ENCODE data around the gene PRDM16. TPM values are rescaled to one million over a fixed set of nuclear protein-coding genes. Genes with fewer than 3 reads are reported as not detected.

PRDM16 gene
- polyA plus RNA-seq, 1 donor from 2014 or later = 0.21 TPM

DNA sequence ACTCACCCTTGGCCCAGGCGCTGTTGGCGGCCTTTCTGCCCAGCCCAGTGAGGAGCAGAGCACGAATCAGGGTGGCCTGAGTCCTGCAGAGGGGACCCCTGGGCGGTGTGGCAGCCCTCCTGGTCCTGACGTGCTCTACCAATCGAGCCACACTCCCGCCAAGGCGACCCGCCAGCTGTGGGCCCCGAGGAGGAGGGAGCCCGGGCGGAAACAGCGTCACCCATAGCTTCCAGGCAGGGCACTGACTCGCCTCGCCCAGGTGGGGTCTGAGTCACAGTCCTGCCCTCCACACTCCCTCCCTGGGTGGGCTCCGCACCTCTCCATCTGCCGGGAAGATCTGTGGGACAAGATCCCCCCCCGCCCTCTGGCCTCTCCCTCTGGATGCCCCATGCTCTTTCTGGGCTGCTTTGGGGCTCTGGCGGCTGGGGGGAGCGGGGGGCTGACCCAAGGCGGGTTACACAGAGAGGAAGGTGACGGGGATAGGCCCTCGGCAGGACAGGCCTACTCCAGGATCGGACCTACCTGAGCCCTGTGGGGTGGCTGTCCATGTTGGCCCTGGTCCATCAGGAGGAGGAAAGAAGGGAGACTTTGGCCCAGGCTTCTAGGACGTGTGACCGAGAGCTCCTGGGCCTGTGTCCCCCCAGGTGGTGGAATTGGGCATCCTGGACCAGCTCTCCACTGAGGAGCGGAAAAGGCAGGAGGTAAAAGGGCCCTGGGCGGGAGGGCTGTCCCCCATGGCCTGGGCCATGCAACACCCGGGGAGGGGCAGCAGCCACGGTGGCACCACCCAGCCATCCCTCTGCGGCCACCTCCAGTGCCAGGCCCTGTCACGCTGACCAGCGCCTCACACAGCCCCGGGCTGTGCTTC is 399.5 kb downstream of the PRDM16 start:
- Histone ChIP-seq H3K9me2 (ENCODE audit: insufficient read depth, low read length) (no peaks in the 10 kb centered on the region), H3K27ac (ENCODE audit: low read length) (no peak overlapping the region)
- TF ChIP-seq RAD21 (conservative IDR thresholded peaks at IDR 0.05) (no peak), TAF1 (IDR thresholded peaks at IDR 0.05; ENCODE audit: low read depth) (no peak), POLR2AphosphoS5 (IDR thresholded peaks at IDR 0.05) (no peak), EZH2 (IDR thresholded peaks at IDR 0.05; ENCODE audit: borderline replicate concordance, insufficient read depth, low read length, poor library complexity, severe bottlenecking) (no peak)

DNA sequence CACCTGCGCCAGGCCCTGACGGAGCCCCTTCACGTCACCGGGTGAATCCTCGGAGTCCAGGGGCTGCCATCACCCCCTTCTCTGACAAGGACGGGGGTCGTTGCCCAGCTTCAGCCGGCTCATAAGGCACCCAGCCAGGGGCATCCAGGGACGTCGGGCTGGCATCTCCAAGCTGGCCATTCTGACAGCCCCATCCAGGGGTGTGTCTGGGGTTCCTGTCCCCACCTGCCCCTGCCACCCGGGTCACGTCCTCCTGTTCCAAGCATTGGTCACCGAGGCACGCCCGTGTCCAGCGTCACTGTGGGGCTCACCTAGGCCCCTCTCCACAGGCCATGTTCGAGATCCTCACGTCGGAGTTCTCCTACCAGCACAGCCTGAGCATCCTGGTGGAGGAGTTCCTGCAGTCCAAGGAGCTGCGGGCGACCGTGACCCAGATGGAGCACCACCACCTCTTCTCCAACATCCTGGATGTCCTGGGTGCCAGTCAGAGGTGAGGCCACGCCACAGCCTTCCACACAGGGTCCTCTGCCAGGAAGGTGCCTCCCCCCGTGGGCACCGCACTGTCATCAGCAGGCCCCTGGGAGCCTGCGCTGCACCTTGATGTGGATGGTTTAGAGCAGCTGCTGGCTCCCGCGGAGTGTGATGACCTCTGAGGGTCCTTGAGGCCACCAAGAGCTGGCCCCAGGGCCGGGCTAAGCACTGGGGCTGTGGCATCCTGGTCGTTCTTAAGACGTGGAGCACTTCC is 400.3 kb downstream of the PRDM16 start:
- H3K36me3 ChIP-seq (ENCODE audit: insufficient read depth, low read length) = no peaks in the 10 kb centered on the region
- no peak overlapping the region for H3K9ac ChIP-seq (ENCODE audit: low read length)
- TF ChIP-seq POLR2AphosphoS5 (IDR thresholded peaks at IDR 0.05) (no peak), RAD21 (conservative IDR thresholded peaks at IDR 0.05) (no peak), MXI1 (conservative IDR thresholded peaks at IDR 0.05; ENCODE audit: poor library complexity, severe bottlenecking) (no peak), TAF1 (IDR thresholded peaks at IDR 0.05; ENCODE audit: low read depth) (no peak)
- H3K4me2 ChIP-seq (ENCODE audit: low read length) = no peak overlapping the region
- no peaks in the 10 kb centered on the region for H3K79me2 ChIP-seq (replicated peaks; ENCODE audit: insufficient read depth, low read length)
- H3K9me3 ChIP-seq (ENCODE audit: low read length) = no peaks in the 10 kb centered on the region
- H3K27me3 ChIP-seq (ENCODE audit: insufficient read depth, low read depth, low read length) = no peaks in the 10 kb centered on the region
- no peaks in the 10 kb centered on the region for H3K9me2 ChIP-seq (ENCODE audit: insufficient read depth, low read length)
- H3F3A ChIP-seq (ENCODE audit: insufficient read depth, low read length, poor library complexity, severe bottlenecking) = no peaks in the 10 kb centered on the region
- no peak overlapping the region for H3K4me3 ChIP-seq (ENCODE audit: low read length)
- H2AFZ ChIP-seq (ENCODE audit: low read depth, low read length) = no peak overlapping the region
- H3K27ac ChIP-seq (ENCODE audit: low read length) = no peak overlapping the region
- no peaks in the 10 kb centered on the region for H4K20me1 ChIP-seq (ENCODE audit: insufficient read depth)

More for the DNA sequence above, 399.5 kb downstream of the PRDM16 start:
- Histone ChIP-seq H3K4me2 (ENCODE audit: low read length) (no peak overlapping the region), H3K4me3 (ENCODE audit: low read length) (no peak overlapping the region), H3K36me3 (ENCODE audit: insufficient read depth, low read length) (no peaks in the 10 kb centered on the region), H4K20me1 (ENCODE audit: insufficient read depth) (no peaks in the 10 kb centered on the region), H3K27me3 (ENCODE audit: insufficient read depth, low read depth, low read length) (no peaks in the 10 kb centered on the region), H3F3A (ENCODE audit: insufficient read depth, low read length, poor library complexity, severe bottlenecking) (no peaks in the 10 kb centered on the region), H3K79me2 (replicated peaks; ENCODE audit: insufficient read depth, low read length) (no peaks in the 10 kb centered on the region), H2AFZ (ENCODE audit: low read depth, low read length) (no peak overlapping the region), H3K9me3 (ENCODE audit: low read length) (no peaks in the 10 kb centered on the region), H3K9ac (ENCODE audit: low read length) (no peak overlapping the region)

DNA sequence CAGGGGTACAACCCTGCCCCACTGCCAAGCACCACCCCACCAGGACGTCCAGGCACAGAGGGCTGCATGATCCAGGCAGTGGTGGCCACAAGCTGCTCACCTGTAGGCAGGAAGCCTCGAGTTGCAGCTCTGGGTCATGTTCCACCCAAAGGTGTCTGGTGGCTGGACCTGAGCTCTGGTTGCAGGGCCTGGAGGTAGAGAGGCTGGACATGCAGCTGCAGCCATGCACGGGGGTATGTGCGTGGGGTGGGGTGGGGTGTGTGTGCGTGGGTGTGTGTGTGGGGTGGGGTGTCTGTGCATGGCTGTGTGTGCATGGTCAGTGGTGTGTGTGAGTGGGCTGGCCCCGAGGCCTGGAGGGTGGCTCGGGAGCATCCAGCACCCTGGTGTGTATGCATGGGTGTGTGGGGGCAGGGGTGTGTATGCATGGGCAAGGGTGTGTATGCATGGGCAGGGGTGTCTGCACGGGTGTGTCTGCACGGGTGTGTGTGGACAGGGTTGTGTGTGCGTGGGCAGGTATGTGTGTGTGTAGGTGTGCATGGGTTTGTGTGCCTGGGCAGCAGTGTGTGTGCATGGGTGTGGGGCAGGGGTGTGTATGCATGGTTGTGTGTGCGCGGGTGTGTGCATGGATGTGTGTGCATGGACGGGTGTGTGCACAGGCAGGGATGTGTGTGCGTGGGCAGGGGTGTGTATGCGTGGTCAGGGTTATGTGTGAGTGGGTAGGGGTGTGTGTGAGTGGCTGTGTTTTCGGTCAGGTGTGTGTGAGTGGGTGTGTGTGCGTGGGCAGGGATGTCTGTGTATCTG is 401.0 kb downstream of the PRDM16 start:
- Histone ChIP-seq H4K20me1 (ENCODE audit: insufficient read depth) (no peaks in the 10 kb centered on the region), H3K9me3 (ENCODE audit: low read length) (no peaks in the 10 kb centered on the region), H3K9ac (ENCODE audit: low read length) (no peak overlapping the region), H3K4me2 (ENCODE audit: low read length) (no peak overlapping the region), H3K79me2 (replicated peaks; ENCODE audit: insufficient read depth, low read length) (no peaks in the 10 kb centered on the region), H3K9me2 (ENCODE audit: insufficient read depth, low read length) (no peaks in the 10 kb centered on the region), H2AFZ (ENCODE audit: low read depth, low read length) (no peak overlapping the region), H3F3A (ENCODE audit: insufficient read depth, low read length, poor library complexity, severe bottlenecking) (no peaks in the 10 kb centered on the region), H3K36me3 (ENCODE audit: insufficient read depth, low read length) (no peaks in the 10 kb centered on the region), H3K4me3 (ENCODE audit: low read length) (no peak overlapping the region), H3K27ac (ENCODE audit: low read length) (no peak overlapping the region), H3K27me3 (ENCODE audit: insufficient read depth, low read depth, low read length) (no peaks in the 10 kb centered on the region)
- TF ChIP-seq TAF1 (IDR thresholded peaks at IDR 0.05; ENCODE audit: low read depth) (no peak), POLR2AphosphoS5 (IDR thresholded peaks at IDR 0.05) (no peak), MXI1 (conservative IDR thresholded peaks at IDR 0.05; ENCODE audit: poor library complexity, severe bottlenecking) (no peak), EZH2 (IDR thresholded peaks at IDR 0.05; ENCODE audit: borderline replicate concordance, insufficient read depth, low read length, poor library complexity, severe bottlenecking) (no peak), SMC3 (conservative IDR thresholded peaks at IDR 0.05; ENCODE audit: poor library complexity) (no peak), RAD21 (conservative IDR thresholded peaks at IDR 0.05) (no peak), EP300 (conservative IDR thresholded peaks at IDR 0.05; ENCODE audit: poor library complexity, severe bottlenecking) (no peak)
- TF ChIP-seq, protein P1, sequence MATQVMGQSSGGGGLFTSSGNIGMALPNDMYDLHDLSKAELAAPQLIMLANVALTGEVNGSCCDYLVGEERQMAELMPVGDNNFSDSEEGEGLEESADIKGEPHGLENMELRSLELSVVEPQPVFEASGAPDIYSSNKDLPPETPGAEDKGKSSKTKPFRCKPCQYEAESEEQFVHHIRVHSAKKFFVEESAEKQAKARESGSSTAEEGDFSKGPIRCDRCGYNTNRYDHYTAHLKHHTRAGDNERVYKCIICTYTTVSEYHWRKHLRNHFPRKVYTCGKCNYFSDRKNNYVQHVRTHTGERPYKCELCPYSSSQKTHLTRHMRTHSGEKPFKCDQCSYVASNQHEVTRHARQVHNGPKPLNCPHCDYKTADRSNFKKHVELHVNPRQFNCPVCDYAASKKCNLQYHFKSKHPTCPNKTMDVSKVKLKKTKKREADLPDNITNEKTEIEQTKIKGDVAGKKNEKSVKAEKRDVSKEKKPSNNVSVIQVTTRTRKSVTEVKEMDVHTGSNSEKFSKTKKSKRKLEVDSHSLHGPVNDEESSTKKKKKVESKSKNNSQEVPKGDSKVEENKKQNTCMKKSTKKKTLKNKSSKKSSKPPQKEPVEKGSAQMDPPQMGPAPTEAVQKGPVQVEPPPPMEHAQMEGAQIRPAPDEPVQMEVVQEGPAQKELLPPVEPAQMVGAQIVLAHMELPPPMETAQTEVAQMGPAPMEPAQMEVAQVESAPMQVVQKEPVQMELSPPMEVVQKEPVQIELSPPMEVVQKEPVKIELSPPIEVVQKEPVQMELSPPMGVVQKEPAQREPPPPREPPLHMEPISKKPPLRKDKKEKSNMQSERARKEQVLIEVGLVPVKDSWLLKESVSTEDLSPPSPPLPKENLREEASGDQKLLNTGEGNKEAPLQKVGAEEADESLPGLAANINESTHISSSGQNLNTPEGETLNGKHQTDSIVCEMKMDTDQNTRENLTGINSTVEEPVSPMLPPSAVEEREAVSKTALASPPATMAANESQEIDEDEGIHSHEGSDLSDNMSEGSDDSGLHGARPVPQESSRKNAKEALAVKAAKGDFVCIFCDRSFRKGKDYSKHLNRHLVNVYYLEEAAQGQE (IDR thresholded peaks at IDR 0.05; ENCODE audit: borderline replicate concordance) = no peak
- TF ChIP-seq, protein P2, sequence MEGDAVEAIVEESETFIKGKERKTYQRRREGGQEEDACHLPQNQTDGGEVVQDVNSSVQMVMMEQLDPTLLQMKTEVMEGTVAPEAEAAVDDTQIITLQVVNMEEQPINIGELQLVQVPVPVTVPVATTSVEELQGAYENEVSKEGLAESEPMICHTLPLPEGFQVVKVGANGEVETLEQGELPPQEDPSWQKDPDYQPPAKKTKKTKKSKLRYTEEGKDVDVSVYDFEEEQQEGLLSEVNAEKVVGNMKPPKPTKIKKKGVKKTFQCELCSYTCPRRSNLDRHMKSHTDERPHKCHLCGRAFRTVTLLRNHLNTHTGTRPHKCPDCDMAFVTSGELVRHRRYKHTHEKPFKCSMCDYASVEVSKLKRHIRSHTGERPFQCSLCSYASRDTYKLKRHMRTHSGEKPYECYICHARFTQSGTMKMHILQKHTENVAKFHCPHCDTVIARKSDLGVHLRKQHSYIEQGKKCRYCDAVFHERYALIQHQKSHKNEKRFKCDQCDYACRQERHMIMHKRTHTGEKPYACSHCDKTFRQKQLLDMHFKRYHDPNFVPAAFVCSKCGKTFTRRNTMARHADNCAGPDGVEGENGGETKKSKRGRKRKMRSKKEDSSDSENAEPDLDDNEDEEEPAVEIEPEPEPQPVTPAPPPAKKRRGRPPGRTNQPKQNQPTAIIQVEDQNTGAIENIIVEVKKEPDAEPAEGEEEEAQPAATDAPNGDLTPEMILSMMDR (IDR thresholded peaks at IDR 0.05; ENCODE audit: poor library complexity, severe bottlenecking) = no peak

Data from neural cell (in vitro differentiated cells).